GM12878 (cell line): Measurements from ENCODE around the gene LNX2. TPM values are rescaled to one million over a fixed set of nuclear protein-coding genes. Genes with fewer than 3 reads are reported as not detected.

Experiments
- ATAC-seq: fragments of 200-7000 bp; cut with Tn5 transposase; 3 replicates; pipeline ENCODE4 v1.9.1; 2020; ENCODE audit warnings: mild to moderate bottlenecking, moderate library complexity
- BruUV-seq: library from RNA; stranded (reverse); fragments of 400-500 nt; replicated peaks from 2 replicates; lab custom pipeline; 2021; lab: Mats Ljungman, UMichigan
- CTCF ChIA-PET: fragments of 300-600 bp; sonication (Branson Sonifier 250); formaldehyde crosslinking; extraction: SDS; loops from one replicate; lab custom pipeline; 2021; ENCODE audit warnings: inconsistent platforms; lab: Yijun Ruan, JAX
- POLR2A ChIA-PET: fragments of 350-600 bp; formaldehyde crosslinking; extraction: SDS; loops from one replicate; lab custom pipeline; 2021; ENCODE audit warnings: inconsistent platforms; lab: Charles Lee
- RAD21 ChIA-PET: fragments of 300-600 bp; sonication (Branson Sonifier 250); formaldehyde crosslinking; loops from one replicate; lab custom pipeline; 2023; ENCODE audit warnings: antibody characterized with exemption; ENCODE audit not compliant: unreplicated experiment; lab: Charles Lee
- SMC1A ChIA-PET: fragments of 300-600 bp; sonication (Branson Sonifier 250); formaldehyde crosslinking; loops from one replicate; lab custom pipeline; 2023; ENCODE audit not compliant: unreplicated experiment, uncharacterized antibody; lab: Charles Lee
- DNase-seq: peaks from one replicate; pipeline ENCODE4 v3.0.0-alpha.2; 2011; ENCODE audit warnings: low read depth, low spot score
- FAIRE-seq: peaks from 3 replicates; lab custom pipeline; 2011; peaks lifted over from hg19 to GRCh38; lab: Jason Lieb, UNC
- H2AFZ ChIP-seq: 2 replicates; pipeline ENCODE4 v1.6.0; 2011; ENCODE audit warnings: low read depth, low read length, control low read depth; ENCODE audit not compliant: control insufficient read depth
- H3K27ac ChIP-seq: 2 replicates; pipeline ENCODE4 v1.5.1; 2011; ENCODE audit warnings: control low read depth; ENCODE audit not compliant: control insufficient read depth, insufficient read depth
- H3K27me3 ChIP-seq, 2 experiments: replicated peaks in 1 of 2; 2 replicates each; pipeline versions ENCODE4 v1.6.0 to v1.6.1; 2011; ENCODE audit warnings: low read length in 1 of 2; ENCODE audit not compliant: control insufficient read depth in 2 of 2, insufficient read depth in 2 of 2
- H3K36me3 ChIP-seq, 2 experiments: 2 replicates each; pipeline ENCODE4 v1.5.1; 2011; ENCODE audit warnings: low read length in 1 of 2; ENCODE audit not compliant: control insufficient read depth in 2 of 2, insufficient read depth in 2 of 2
- H3K4me1 ChIP-seq: 2 replicates; pipeline ENCODE4 v1.6.1; 2011; ENCODE audit warnings: mild to moderate bottlenecking, low read length, moderate library complexity, mixed read lengths; ENCODE audit not compliant: control insufficient read depth, insufficient read depth
- H3K4me2 ChIP-seq: 2 replicates; pipeline ENCODE4 v1.6.0; 2011; ENCODE audit warnings: control low read depth; ENCODE audit not compliant: control insufficient read depth, insufficient read depth
- H3K4me3 ChIP-seq: fragments of 200-600 bp; sonication (generic); 2 replicates; pipeline ENCODE4 v1.5.1; 2016
- H3K79me2 ChIP-seq: 2 replicates; pipeline ENCODE4 v1.6.0; 2011; ENCODE audit warnings: low read length; ENCODE audit not compliant: control insufficient read depth, insufficient read depth
- H3K9ac ChIP-seq: 2 replicates; pipeline ENCODE4 v1.8.0; 2011; ENCODE audit warnings: low read length, control low read depth, mixed read lengths; ENCODE audit not compliant: control insufficient read depth, insufficient read depth
- H3K9me3 ChIP-seq: replicated peaks from 3 replicates; pipeline ENCODE4 v1.5.1; 2011; ENCODE audit warnings: mild to moderate bottlenecking, low read length; ENCODE audit not compliant: control insufficient read depth, insufficient read depth
- H4K20me1 ChIP-seq: 2 replicates; pipeline ENCODE4 v1.6.0; 2011; ENCODE audit not compliant: control insufficient read depth, insufficient read depth
- CBX3 ChIP-seq: fragments of 200-600 bp; sonication (generic); IDR thresholded peaks from 2 replicates; pipeline ENCODE4 v1.6.1; 2016; ENCODE audit warnings: low read depth, borderline replicate concordance
- E4F1 ChIP-seq: fragments of 450-650 bp; IDR thresholded peaks from 2 replicates; pipeline ENCODE4 v1.6.1; 2018; ENCODE audit warnings: borderline replicate concordance, mild to moderate bottlenecking; ENCODE audit not compliant: partially characterized antibody
- EED ChIP-seq: sonication (generic); IDR thresholded peaks from 2 replicates; pipeline ENCODE4 v1.6.1; 2016; ENCODE audit warnings: antibody characterized with exemption, low read depth
- LARP7 ChIP-seq: fragments of 450-650 bp; IDR thresholded peaks from 2 replicates; pipeline ENCODE4 v1.6.1; 2017; ENCODE audit warnings: mild to moderate bottlenecking
- MEF2A ChIP-seq: IDR thresholded peaks from 2 replicates; pipeline ENCODE4 v1.6.1; 2011; ENCODE audit warnings: low read depth, mild to moderate bottlenecking, low read length, moderate library complexity; ENCODE audit not compliant: insufficient read depth
- MXI1 ChIP-seq: fragments of 150-350 bp; IDR thresholded peaks from 2 replicates; pipeline ENCODE4 v1.6.1; 2011; ENCODE audit warnings: low read depth, mild to moderate bottlenecking, inconsistent platforms, low read length, improper control_type of control experiment
- RFX5 ChIP-seq: IDR thresholded peaks from 2 replicates; pipeline ENCODE4 v1.6.1; 2011; ENCODE audit warnings: low read depth, low read length, improper control_type of control experiment
- SMAD5 ChIP-seq: IDR thresholded peaks from 2 replicates; pipeline ENCODE4 v1.6.1; 2016; ENCODE audit warnings: antibody characterized with exemption, low read depth
- WRNIP1 ChIP-seq: IDR thresholded peaks from 2 replicates; pipeline ENCODE4 v1.6.1; 2011; ENCODE audit warnings: low read depth, low read length, improper control_type of control experiment, borderline replicate concordance
- ZNF384 ChIP-seq: IDR thresholded peaks from 2 replicates; pipeline ENCODE4 v1.6.1; 2012; ENCODE audit warnings: low read depth, mild to moderate bottlenecking, low read length, improper control_type of control experiment, borderline replicate concordance
- WGBS: methylation state at CpG from one replicate; pipeline ENCODE4 v1.1.6; 2016; ENCODE audit warnings: low lambda C conversion rate; ENCODE audit not compliant: insufficient replicate concordance, insufficient coverage; ENCODE audit errors: missing lambda C conversion rate; 5-methylcytosine and 5-hydroxymethylcytosine counted together
- in situ Hi-C: fragments of 300-500 bp; cut with MboI; formaldehyde crosslinking; loops from 9 replicates; pipeline ENCODE4 v1.14.3; 2018; ENCODE audit warnings: mixed read lengths
- intact Hi-C: fragments of 100-400 bp; cut with micrococcal nuclease; formaldehyde crosslinking; loops from one replicate; pipeline ENCODE4 v1.14.2; 2022; ENCODE audit not compliant: unreplicated experiment
- polyA plus RNA-seq, 11 experiments: library from polyadenylated mRNA; depleted of rRNA in 4 of 11; unstranded in 6 of 11; stranded (reverse) in 5 of 11; fragments of >200 nt; fragmentation: Nextera tagmentation in 4 of 11; fragmentation: Illumina TruSeq in 1 of 11; extraction: Ambion mirVana in 4 of 11; extraction: Trizol in 1 of 11; gene quantifications; 1 replicate in 1 of 11; 2 replicates in 10 of 11; pipeline versions ENCODE4 v1.2.1 to v1.2.3, GENCODE V29; 2011 to 2016; ENCODE audit warnings: inconsistent platforms in 2 of 11, missing spikeins in 2 of 11, low read depth in 1 of 11
- total RNA-seq, 4 experiments: library from RNA; depleted of rRNA in 3 of 4; stranded (reverse); fragments of >200 nt in 3 of 4; fragmentation: Illumina TruSeq in 1 of 4; extraction: Trizol in 1 of 4; gene quantifications; 2 replicates each; pipeline versions ENCODE4 v1.2.1 to v1.2.3, GENCODE V29; 2013 to 2021

The LNX2 gene
- total and polyA plus RNA-seq, 10 of the 15 experiments (the other 5 are each of a cell fraction or from before 2014, with no cell fraction given) = 1.3 to 7.7 (median 4.4) TPM

GRCh38 chr13:27574661-27575060 lies 45.7 kb downstream of the LNX2 start:
- Histone ChIP-seq H3K27ac (no peak overlapping the region), H3K36me3 (no peaks in the 10 kb centered on the region), H3K4me2 (no peak overlapping the region), H2AFZ (no peak overlapping the region), H3K27me3 (no peaks in the 10 kb centered on the region), H4K20me1 (no peaks in the 10 kb centered on the region), H3K79me2 (no peaks in the 10 kb centered on the region), H3K9me3 (no peaks in the 10 kb centered on the region), H3K4me3 (no peak overlapping the region), H3K9ac (no peak overlapping the region), H3K4me1 (no peaks in the 10 kb centered on the region)
- in situ Hi-C loops (no loop called here), intact Hi-C loops (no loop called here)
- CTCF ChIA-PET = interaction anchor here (0.6 kb wide), 1 partner anchor 752 kb away, joined by 3 read pairs; no protein-coding TSS in a partner anchor
- DNase-seq = no peak
- TF ChIP-seq MXI1 (no peak), RFX5 (no peak), ZNF384 (no peak), EED (no peak), LARP7 (no peak), SMAD5 (no peak), CBX3 (no peak), MEF2A (no peak), E4F1 (no peak), WRNIP1 (no peak)
- no peak for ATAC-seq
- WGBS = 100% methylated on average over 1 of the region's 1 CpG
- FAIRE-seq = no peak
- POLR2A ChIA-PET = interaction anchor here (1.2 kb wide), 1 partner anchor 43 kb away, joined by 4 read pairs; no protein-coding TSS in a partner anchor
- no TSS peak for BruUV-seq
- RAD21 ChIA-PET = no interaction called here
- SMC1A ChIA-PET = interaction anchor here (2.1 kb wide), 1 partner anchor 10 kb away, joined by 6 read pairs; no protein-coding TSS in a partner anchor
